T-cell (primary cell): ENCODE data around the gene CD8B2. TPM values are rescaled to one million over a fixed set of nuclear protein-coding genes. Genes with fewer than 3 reads are reported as not detected.

Source experiments
- ATAC-seq, 4 experiments: fragments of 200-7000 bp in 3 of 4; fragments of 150-1000 bp in 1 of 4; cut with Tn5 transposase; replicated peaks in 1 of 4; 1 replicate in 3 of 4; 2 replicates in 1 of 4; pipeline ENCODE4 v1.10.0; 2021; ENCODE audit warnings: moderate library complexity in 3 of 4, mild to moderate bottlenecking in 2 of 4, moderate number of reproducible peaks in 1 of 4
- CTCF ChIA-PET, 2 donors: fragments of 300-600 bp; sonication (Branson Sonifier 250); formaldehyde crosslinking; loops; one replicate each; lab custom pipeline; 2022; ENCODE audit warnings: antibody characterized with exemption in 2 of 2; lab: Charles Lee
- POLR2A ChIA-PET, 2 donors: fragments of 300-600 bp; sonication (Branson Sonifier 250); formaldehyde crosslinking; loops; one replicate each; lab custom pipeline; 2022; ENCODE audit warnings: antibody characterized with exemption in 2 of 2; lab: Charles Lee
- DNase-seq, 35 experiments: peaks; one replicate each; pipeline versions ENCODE4 v3.0.0 to v3.0.0-alpha.2; 2013 to 2023
- H3K27ac ChIP-seq: one replicate; pipeline ENCODE4 v1.5.1; 2013; ENCODE audit warnings: low read length
- H3K27me3 ChIP-seq, 2 experiments: replicated peaks in 1 of 2; 1 replicate in 1 of 2; 2 replicates in 1 of 2; pipeline versions ENCODE4 v1.6.1 to v1.7.0; 2013; ENCODE audit warnings: low read length in 1 of 2, mixed read lengths in 1 of 2; ENCODE audit not compliant: control insufficient read depth in 2 of 2, insufficient read depth in 2 of 2; ENCODE audit errors: extremely low read depth in 1 of 2
- H3K36me3 ChIP-seq, 2 donors: 1 replicate in 1 of 2; 2 replicates in 1 of 2; pipeline versions ENCODE4 v1.6.1 to v1.7.0; 2013; ENCODE audit warnings: low read length in 1 of 2; ENCODE audit not compliant: control insufficient read depth in 2 of 2, insufficient read depth in 1 of 2; ENCODE audit errors: extremely low read depth in 1 of 2
- H3K4me1 ChIP-seq, 2 experiments: 1 replicate in 1 of 2; 2 replicates in 1 of 2; pipeline versions ENCODE4 v1.6.1 to v1.7.0; 2013; ENCODE audit warnings: low read length in 2 of 2, mixed read lengths in 1 of 2; ENCODE audit not compliant: insufficient read depth in 2 of 2, control insufficient read depth in 1 of 2; ENCODE audit errors: extremely low read depth in 1 of 2
- H3K4me3 ChIP-seq, 2 donors: 1 replicate in 1 of 2; 2 replicates in 1 of 2; pipeline versions ENCODE4 v1.5.1 to v1.7.0; 2013; ENCODE audit warnings: mild to moderate bottlenecking in 2 of 2, low read length in 1 of 2, moderate library complexity in 1 of 2; ENCODE audit not compliant: control insufficient read depth in 1 of 2; ENCODE audit errors: extremely low read depth in 1 of 2
- H3K9me3 ChIP-seq: 2 replicates; pipeline ENCODE4 v1.7.0; 2013
- H3K27ac Mint-ChIP-seq, 2 donors: one replicate each; pipeline ENCODE4 v1.8.0; 2020 to 2021; ENCODE audit warnings: mild to moderate bottlenecking in 2 of 2, mixed read lengths in 2 of 2
- H3K27me3 Mint-ChIP-seq, 2 donors: one replicate each; pipeline ENCODE4 v1.8.0; 2021 to 2022; ENCODE audit warnings: mixed read lengths in 2 of 2
- H3K36me3 Mint-ChIP-seq: one replicate; pipeline ENCODE4 v1.8.0; 2021; ENCODE audit warnings: mixed read lengths
- H3K4me1 Mint-ChIP-seq, 3 donors: one replicate each; pipeline ENCODE4 v1.8.0; 2020 to 2022; ENCODE audit warnings: mixed read lengths in 3 of 3, mild to moderate bottlenecking in 1 of 3
- H3K4me3 Mint-ChIP-seq, 3 donors: one replicate each; pipeline ENCODE4 v1.8.0; 2020 to 2022; ENCODE audit warnings: mild to moderate bottlenecking in 3 of 3, mixed read lengths in 3 of 3, moderate library complexity in 3 of 3
- H3K9me3 Mint-ChIP-seq, 3 donors: one replicate each; pipeline ENCODE4 v1.8.0; 2020 to 2022; ENCODE audit warnings: mixed read lengths in 3 of 3
- WGBS: methylation state at CpG from one replicate; pipeline ENCODE4 v1.1.5; 2013; ENCODE audit warnings: missing lambda C conversion rate; ENCODE audit not compliant: insufficient coverage; 5-methylcytosine and 5-hydroxymethylcytosine counted together
- total RNA-seq, 35 experiments: library from RNA in 6 of 35; stranded (reverse) in 6 of 35; fragments of 120-200 nt in 1 of 35; gene quantifications; one replicate each; pipeline versions ENCODE4 v1.2.1 to v1.2.4 and lab custom pipeline; 2013 to 2026

Gene CD8B2
- total RNA-seq, 5 donors from 2014 or later (not counting 1 experiment from before 2014, with no cell fraction given), result 1.3 to 3.2 (median 2.2) TPM

GRCh38 chr2:106560773-106561172 lies 73.6 kb downstream of the CD8B2 start:
- ChIA-PET POLR2A (no interaction called here), CTCF (no interaction called here)
- ATAC-seq (no peak), DNase-seq (no peak)
- Mint-ChIP-seq H3K4me1 (peaks cover 22 to 30% (median 26%) of the 10 kb centered on the region in 3 donors), H3K27ac (no peak overlapping the region), H3K36me3 (peaks cover 7% of the 10 kb centered on the region), H3K27me3 (peaks cover 4 to 10% of the 10 kb centered on the region in 2 donors), H3K9me3 (peaks cover 0 to 7% (median 3%) of the 10 kb centered on the region in 3 donors), H3K4me3 (no peak overlapping the region)
- no CpG with 5 or more reads among the region's 1 CpG for WGBS
- Histone ChIP-seq H3K4me3 (no peak overlapping the region), H3K27me3 (peaks cover 0 to 4% of the 10 kb centered on the region in 2 experiments), H3K4me1 (peaks cover 0 to 9% of the 10 kb centered on the region in 2 experiments), H3K36me3 (no peaks in the 10 kb centered on the region), H3K9me3 (no peaks in the 10 kb centered on the region), H3K27ac (no peak overlapping the region)

GRCh38 chr2:106561356-106561755 lies 74.2 kb downstream of the CD8B2 start:
- ATAC-seq (no peak), DNase-seq (no peak)
- peaks cover 28 to 36% (median 31%) of the 10 kb centered on the region in 3 donors for H3K4me1 Mint-ChIP-seq
- Histone ChIP-seq H3K27me3 (peaks cover 0 to 4% of the 10 kb centered on the region in 2 experiments), H3K36me3 (no peaks in the 10 kb centered on the region), H3K4me3 (no peak overlapping the region), H3K9me3 (no peaks in the 10 kb centered on the region), H3K4me1 (peaks cover 3 to 11% of the 10 kb centered on the region in 2 experiments), H3K27ac (no peak overlapping the region)
- CTCF ChIA-PET, result no interaction called here
- H3K27ac Mint-ChIP-seq, result no peak overlapping the region
- POLR2A ChIA-PET, result no interaction called here
- peaks cover 7% of the 10 kb centered on the region for H3K36me3 Mint-ChIP-seq
- peaks cover 4 to 10% of the 10 kb centered on the region in 2 donors for H3K27me3 Mint-ChIP-seq
- 67% methylated on average over 7 of the region's 8 CpGs for WGBS
- H3K4me3 Mint-ChIP-seq, result no peak overlapping the region
- peaks cover 0 to 7% (median 3%) of the 10 kb centered on the region in 3 donors for H3K9me3 Mint-ChIP-seq

- no peak overlapping the region for H3K4me3 Mint-ChIP-seq
- peaks cover 28 to 40% (median 33%) of the 10 kb centered on the region in 3 donors for H3K4me1 Mint-ChIP-seq
- WGBS, result 88% methylated on average over 3 of the region's 4 CpGs
- H3K27me3 Mint-ChIP-seq, result peaks cover 4 to 10% of the 10 kb centered on the region in 2 donors
- no peak overlapping the region for H3K4me3 ChIP-seq
- peaks cover 3 to 11% of the 10 kb centered on the region in 2 experiments for H3K4me1 ChIP-seq
- H3K36me3 Mint-ChIP-seq, result peaks cover 6% of the 10 kb centered on the region
- no peak overlapping the region for H3K27ac ChIP-seq
- H3K27me3 ChIP-seq, result peaks cover 0 to 4% of the 10 kb centered on the region in 2 experiments
- H3K9me3 ChIP-seq, result no peaks in the 10 kb centered on the region
- ATAC-seq, result no peak
- ChIA-PET POLR2A (no interaction called here), CTCF (interaction anchor here in 1 of 2 donors (0.5 kb wide), 1 partner anchor 20 kb away, joined by 8 read pairs; no protein-coding TSS in a partner anchor)
- no peaks in the 10 kb centered on the region for H3K36me3 ChIP-seq
- no peak overlapping the region for H3K27ac Mint-ChIP-seq
- H3K9me3 Mint-ChIP-seq, result peaks cover 0 to 2% (median 1%) of the 10 kb centered on the region in 3 donors
- no peak for DNase-seq
Measured at GRCh38 chr2:106561803-106562202, 74.6 kb downstream of the CD8B2 start.

GRCh38 chr2:106562268-106563186 lies 75.4 kb downstream of the CD8B2 start:
- no peak overlapping the region for H3K4me3 Mint-ChIP-seq
- Histone ChIP-seq H3K9me3 (no peaks in the 10 kb centered on the region), H3K4me1 (peaks cover 3 to 11% of the 10 kb centered on the region in 2 experiments), H3K27ac (no peak overlapping the region), H3K27me3 (peaks cover 0 to 4% of the 10 kb centered on the region in 2 experiments), H3K36me3 (no peaks in the 10 kb centered on the region), H3K4me3 (no peak overlapping the region)
- H3K4me1 Mint-ChIP-seq, result peaks cover 29 to 48% (median 36%) of the 10 kb centered on the region in 3 donors
- DNase-seq (no peak), ATAC-seq (no peak)
- WGBS, result 49% methylated on average over 4 of the region's 9 CpGs
- H3K27ac Mint-ChIP-seq, result no peak overlapping the region
- no peaks in the 10 kb centered on the region for H3K9me3 Mint-ChIP-seq
- ChIA-PET POLR2A (no interaction called here), CTCF (interaction anchor here (0.5 to 0.7 kb wide), 3 partner anchors 12 to 1042 kb away, joined by 3 to 8 read pairs (median 4); no protein-coding TSS in a partner anchor)
- peaks cover 4% of the 10 kb centered on the region for H3K36me3 Mint-ChIP-seq
- peaks cover 4 to 10% of the 10 kb centered on the region in 2 donors for H3K27me3 Mint-ChIP-seq

GRCh38 chr2:106563195-106563594 lies 76.0 kb downstream of the CD8B2 start:
- no peak overlapping the region for H3K27ac Mint-ChIP-seq
- peaks cover under 1% of the 10 kb centered on the region for H3K36me3 Mint-ChIP-seq
- H3K4me1 Mint-ChIP-seq, result peaks cover 29 to 48% (median 36%) of the 10 kb centered on the region in 3 donors
- Histone ChIP-seq H3K4me1 (peaks cover 3 to 11% of the 10 kb centered on the region in 2 experiments), H3K4me3 (no peak overlapping the region), H3K27ac (no peak overlapping the region), H3K27me3 (peaks cover 0 to 6% of the 10 kb centered on the region in 2 experiments), H3K9me3 (no peaks in the 10 kb centered on the region), H3K36me3 (no peaks in the 10 kb centered on the region)
- DNase-seq, result no peak
- POLR2A ChIA-PET, result no interaction called here
- H3K27me3 Mint-ChIP-seq, result peaks cover 4 to 10% of the 10 kb centered on the region in 2 donors
- WGBS, result no CpG with 5 or more reads among the region's 2 CpGs
- no peaks in the 10 kb centered on the region for H3K9me3 Mint-ChIP-seq
- no peak for ATAC-seq
- CTCF ChIA-PET, result interaction anchor here (0.7 kb wide), 2 partner anchors 12 to 1042 kb away, joined by 3 to 4 read pairs; no protein-coding TSS in a partner anchor
- H3K4me3 Mint-ChIP-seq, result peak overlapping the region in 1 of 3 donors; percentile 6

GRCh38 chr2:106565599-106565998 lies 78.4 kb downstream of the CD8B2 start:
- ATAC-seq (peak in 2 of 4 experiments; percentile 56 to 59), DNase-seq (no peak)
- Histone ChIP-seq H3K4me1 (peaks cover 3 to 11% of the 10 kb centered on the region in 2 experiments), H3K27me3 (peaks cover 0 to 16% of the 10 kb centered on the region in 2 experiments), H3K36me3 (no peaks in the 10 kb centered on the region), H3K27ac (no peak overlapping the region), H3K4me3 (no peak overlapping the region), H3K9me3 (no peaks in the 10 kb centered on the region)
- ChIA-PET POLR2A (no interaction called here), CTCF (interaction anchor here in 1 of 2 donors (1.1 kb wide), 1 partner anchor 17 kb away, joined by 4 read pairs; no protein-coding TSS in a partner anchor)
- no peaks in the 10 kb centered on the region for H3K9me3 Mint-ChIP-seq
- peak overlapping the region in 1 of 3 donors; percentile 6 for H3K4me3 Mint-ChIP-seq
- WGBS, result 50% methylated on average over 1 of the region's 2 CpGs
- H3K4me1 Mint-ChIP-seq, result peaks cover 29 to 48% (median 36%) of the 10 kb centered on the region in 3 donors
- H3K27me3 Mint-ChIP-seq, result peaks cover 3 to 14% of the 10 kb centered on the region in 2 donors
- no peaks in the 10 kb centered on the region for H3K36me3 Mint-ChIP-seq
- no peak overlapping the region for H3K27ac Mint-ChIP-seq
